NCI-H2171 (cell line): ENCODE results near the gene SLC17A2.

ENCODE experiments used
- DNase-seq: peaks from one replicate; lab custom pipeline; 2025; lab: John Stamatoyannopoulos, UW

Gene SLC17A2

DNA sequence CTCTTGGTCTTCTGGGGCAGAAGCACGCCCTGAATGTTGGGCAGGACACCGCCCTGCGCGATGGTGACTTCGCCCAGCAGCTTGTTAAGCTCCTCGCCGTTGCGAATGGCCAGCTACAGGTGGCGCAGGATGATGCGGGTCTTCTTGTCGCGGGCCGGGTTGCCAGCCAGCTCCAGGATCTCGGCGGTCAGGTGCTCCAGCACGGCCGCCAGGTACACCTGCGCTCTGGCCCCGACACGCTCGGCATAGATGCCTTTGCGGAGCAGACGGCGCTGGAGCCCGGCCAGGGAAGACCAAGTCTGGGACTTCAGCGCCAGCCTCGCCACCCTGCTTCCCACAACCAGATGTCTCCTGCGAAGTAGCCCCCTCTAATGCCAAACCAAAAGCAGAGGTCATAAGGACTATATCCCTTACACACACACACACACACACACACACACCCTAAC, 48.4 kb downstream of the SLC17A2 start:
- DNase-seq, result no peak

DNA sequence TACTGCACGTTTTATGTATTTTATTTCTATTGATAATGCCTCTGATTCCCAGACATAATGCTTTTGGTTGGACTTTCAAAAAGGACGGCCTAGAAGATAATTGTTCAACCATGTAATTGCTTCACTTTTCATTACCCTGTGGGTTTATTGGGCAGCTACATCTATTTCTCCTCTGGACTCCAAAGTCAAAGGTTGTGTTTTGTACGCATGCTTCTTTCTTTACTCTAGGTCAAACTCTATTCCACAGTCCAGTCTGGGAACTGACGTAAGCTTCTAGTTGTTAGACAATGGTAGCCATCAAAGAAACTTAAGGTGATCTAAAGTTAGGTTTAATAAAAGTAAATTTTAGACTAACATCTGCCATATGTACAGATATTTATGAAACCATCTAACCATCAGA, 49.9 kb downstream of the SLC17A2 start:
- no peak for DNase-seq

DNA sequence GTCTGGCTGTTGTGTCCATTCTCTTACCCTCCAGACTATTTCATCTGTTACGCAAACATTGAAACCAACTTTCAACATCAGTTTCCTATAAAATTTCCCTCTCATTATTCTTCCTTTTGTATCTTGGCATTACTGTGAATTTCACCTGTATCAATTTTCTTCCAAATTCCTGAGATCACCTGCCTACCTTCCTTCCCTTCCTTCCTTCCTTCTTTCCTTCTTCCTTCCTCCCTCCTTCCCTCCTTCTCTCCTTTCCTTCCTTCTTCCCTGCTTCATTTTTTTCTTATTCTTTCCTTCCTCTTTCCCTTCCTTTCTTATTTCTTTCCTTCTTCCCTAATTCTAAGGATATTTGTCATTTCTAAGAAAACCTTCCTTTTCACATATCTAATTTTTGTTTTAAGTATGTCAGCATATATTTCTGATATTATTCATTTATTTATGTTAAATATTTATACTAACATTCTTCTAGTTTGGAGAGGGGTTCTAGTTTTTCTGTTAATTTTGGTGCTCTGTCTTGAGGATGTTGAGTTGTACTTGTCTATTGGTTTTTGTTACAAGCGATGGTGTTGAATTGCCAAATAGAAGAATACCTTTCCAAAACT, 51.7 kb downstream of the SLC17A2 start:
- no peak for DNase-seq

DNA sequence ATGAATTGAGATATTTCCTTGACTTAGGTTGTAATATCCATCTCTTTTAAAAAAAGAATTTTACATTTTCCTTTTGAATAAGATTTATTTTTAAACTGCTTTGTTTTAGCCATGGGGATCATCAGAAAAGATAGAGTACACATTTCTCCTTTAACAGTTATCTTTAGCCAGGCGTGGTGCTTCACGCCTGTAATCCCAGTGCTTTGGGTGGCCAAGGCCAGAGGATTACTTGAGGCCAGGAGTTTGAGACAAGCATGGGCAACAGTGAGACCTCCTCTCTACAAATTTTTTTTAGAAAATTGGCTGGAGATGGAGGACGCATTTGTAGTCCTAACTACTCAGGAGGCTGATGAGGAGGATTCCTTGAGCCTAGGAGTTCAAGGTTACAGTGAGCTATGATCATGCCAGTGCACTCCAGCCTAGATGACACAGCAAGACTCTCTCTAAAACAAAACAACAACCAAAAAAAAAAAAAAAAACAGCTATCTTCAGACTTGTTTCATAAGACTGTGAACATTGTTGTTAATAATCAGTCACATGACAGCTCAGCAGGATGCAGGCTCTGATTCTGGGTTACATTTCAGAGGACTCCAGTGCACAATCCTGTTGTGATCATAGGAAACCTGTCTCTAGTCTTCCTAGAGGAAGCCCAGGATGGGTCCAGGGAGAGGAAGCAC, 54.4 kb downstream of the SLC17A2 start:
- no peak for DNase-seq

GRCh38 chr6:25875563-25875905, 55.0 kb downstream of the SLC17A2 start:
- no peak for DNase-seq

DNA sequence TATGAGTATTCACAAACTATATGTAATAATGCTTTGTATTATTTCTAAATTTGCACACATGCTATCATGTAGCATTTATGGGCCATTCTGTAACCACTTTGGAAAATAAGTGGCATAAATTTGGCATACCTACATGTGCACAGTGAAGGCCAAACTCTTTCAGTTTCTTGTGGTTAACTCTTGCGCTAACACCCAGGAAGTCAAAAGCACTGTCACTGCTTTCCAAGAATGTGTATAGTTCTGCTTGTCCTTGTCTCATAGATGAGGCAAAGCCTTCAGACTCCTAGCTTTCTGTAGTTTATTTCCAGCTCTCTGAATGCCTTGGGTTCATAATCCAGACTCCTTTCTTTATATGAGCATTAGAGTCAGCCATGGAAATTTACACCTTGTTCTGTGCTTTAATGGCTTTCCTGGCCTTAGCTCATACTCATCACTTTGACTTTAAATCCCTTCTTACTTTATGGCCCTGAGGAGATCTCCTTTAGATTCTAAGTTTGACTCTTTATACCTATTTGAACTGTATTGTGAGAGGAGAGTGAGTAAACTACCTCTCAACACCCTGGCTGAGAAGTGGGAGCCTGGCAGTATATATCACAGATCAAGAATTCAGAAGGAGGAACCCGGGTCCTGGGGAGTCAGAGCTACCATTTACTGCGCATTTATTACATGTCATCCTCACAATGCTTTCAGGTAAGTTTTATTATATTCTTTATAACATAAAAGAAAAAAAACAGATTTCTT, 55.5 kb downstream of the SLC17A2 start:
- DNase-seq, result no peak

DNA sequence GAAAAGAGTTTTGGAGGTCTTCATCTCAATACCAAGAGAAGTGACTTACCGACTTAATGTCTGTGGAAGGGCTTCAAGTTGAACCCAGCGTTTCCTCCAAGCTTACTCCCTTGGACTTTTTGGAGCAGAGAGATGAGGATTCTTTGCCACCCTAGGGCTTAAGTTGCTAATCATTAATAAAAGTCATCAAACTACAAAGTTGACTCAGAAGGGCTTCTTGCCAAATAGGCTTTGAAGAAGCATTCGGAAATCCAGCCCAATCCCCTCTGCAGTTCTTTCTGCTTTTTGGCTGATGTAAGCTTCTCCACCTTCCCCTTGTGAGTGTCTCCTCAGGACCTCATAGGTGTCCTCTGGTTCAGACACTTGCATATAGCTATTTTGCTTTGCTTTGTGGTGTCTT, 56.4 kb downstream of the SLC17A2 start, which contains the start of gene SLC17A3:
SLC17A3 (minus strand) TSS at position 126 of the 400 bp plus-strand sequence. CDS start 5,856 bp downstream, outside the sequence.
- no peak for DNase-seq

DNA sequence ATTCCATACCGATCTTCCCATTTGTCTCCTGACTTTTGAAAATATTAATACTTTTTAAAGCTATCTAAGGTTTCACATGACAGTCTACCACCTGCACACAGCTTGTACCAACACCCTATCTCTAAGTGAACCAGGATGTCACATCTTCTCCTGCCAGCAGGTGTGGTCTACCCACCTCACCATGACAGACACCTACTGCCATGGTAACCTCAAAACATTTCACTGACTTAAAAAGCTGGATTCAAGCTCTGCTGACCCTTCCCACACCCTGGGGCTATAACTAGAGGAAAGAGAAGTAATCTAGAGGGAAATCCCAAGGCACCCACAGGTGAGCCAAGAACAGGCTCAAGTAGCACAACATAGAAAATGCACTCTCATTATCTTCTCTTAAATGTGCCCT, 57.7 kb downstream of the SLC17A2 start:
- no peak for DNase-seq

- no peak for DNase-seq
Measured at GRCh38 chr6:25869840-25870239, 60.7 kb downstream of the SLC17A2 start.

GRCh38 chr6:25868436-25869183, 61.9 kb downstream of the SLC17A2 start:
- DNase-seq, result no peak

GRCh38 chr6:25866011-25866410, 64.5 kb downstream of the SLC17A2 start:
- DNase-seq, result no peak

DNA sequence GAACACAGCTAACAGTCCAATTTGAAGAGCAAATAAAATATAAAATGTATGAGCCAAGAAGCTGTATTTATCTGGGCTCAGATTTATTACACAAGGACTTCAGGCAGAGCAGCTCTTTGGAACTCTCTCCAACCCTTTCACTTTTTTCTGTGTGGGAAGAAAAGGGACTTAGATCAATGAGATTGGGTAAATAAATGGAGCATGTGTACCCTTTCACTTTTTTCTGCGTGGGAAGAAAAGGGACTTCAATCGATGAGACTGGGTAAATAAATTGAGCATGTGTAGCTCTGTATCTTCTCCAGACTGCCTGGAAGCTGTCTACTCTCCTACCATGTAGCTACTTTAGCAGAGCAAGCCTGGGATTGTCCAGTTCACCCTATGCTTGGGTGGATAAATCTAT, 67.1 kb downstream of the SLC17A2 start:
- DNase-seq, result no peak
